ENCODE data around the gene ESPN.

ESPN gene

DNA sequence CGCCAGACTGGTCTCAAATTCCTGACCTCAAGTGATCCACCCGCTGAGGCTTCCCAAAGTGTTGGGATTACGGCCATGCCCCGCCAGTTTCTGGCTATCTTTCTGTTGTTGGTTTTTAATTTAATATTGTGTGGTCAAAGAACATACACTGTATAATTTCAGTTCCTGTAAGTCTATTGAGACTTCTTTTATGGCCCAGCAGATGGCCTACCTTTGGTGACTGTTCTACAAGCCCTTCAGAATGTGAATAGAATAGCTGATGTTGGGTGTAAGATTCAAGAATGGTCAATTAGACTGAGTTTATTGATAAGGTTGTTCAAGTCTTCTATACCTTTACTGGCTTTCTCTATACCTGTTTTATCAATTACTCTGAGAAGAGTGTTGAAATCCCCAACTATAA, 15.5 kb upstream of the ESPN start:
- no peak for DNase-seq

GRCh38 chr1:6409733-6410132, 14.8 kb upstream of the ESPN start:
- DNase-seq, result no peak

- DNase-seq, result no peak
Measured at GRCh38 chr1:6410248-6410893, 14.2 kb upstream of the ESPN start.

DNA sequence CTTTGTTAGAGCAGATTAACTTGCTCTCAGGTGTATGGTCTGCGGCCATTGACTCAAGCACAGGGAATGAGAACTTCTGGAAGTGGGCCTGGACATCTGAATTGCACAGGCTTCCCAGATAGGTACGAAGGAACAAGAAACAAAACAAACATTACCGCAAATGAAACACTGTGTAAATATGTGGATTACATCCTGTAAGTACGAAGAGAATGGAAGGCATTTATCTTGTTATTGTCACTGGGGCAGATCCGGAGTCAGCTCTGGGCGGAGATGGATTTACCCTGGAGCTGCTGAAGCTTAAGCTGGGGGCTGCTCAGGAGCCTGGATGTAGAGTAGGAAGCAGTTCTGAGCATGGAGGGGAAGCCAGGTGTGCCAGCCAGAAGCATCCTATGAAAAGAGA, 11.7 kb upstream of the ESPN start:
- DNase-seq, result peak; percentile 14

DNA sequence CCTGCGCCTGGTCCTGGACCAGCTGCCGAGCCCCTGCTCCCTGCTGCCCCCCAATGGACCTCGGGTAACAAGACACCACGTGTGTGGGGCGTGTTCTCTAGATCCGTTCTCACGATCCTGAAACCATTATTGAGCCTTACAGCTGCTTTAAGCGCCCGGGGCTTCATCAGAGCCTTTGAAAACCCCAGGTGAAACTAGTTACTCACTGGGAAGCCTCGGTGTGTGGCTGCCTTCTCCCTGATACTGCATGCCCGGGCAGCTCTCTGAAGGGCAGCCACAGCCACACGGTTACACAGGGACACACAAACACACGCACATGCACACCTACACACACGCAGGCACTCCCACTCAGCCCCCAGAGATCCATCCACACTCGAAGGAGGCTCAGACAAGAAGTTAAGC, 10.1 kb upstream of the ESPN start:
- no peak for DNase-seq

DNA sequence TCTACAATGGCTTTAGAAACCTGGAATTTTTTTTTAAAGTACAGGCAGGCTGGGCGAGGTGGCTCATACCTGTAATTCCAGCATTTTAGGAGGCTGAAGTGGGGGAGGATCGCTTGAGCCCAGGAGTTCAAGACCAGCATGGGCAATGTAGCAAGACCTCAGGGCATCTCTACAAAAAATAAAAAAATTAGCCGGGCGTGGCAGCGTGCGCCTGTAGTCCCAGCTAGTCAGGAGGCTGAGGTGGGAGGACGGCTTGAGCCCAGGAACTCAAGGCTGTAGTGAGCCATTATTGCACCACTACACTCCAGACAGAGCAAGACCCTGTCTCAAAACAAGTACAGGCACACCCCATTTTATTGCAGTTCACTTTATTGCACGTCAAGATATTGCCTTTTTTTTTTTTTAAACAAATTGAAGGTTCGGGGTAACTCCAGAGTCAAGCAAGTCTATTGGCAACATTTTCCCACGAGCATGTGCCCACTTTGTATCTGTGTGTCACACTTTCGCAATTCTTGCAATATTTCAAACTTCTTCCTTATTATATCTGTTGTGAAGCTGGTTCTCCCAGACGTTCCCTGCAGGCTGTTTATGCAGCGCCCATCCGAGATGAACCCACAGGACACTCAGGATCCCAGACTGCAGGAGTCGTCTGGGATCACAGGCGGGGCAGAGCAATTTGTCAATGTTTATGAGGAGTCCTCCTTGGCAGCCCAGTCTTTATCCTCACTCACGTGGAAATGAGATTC, 9.5 kb upstream of the ESPN start:
- DNase-seq, result no peak

DNA sequence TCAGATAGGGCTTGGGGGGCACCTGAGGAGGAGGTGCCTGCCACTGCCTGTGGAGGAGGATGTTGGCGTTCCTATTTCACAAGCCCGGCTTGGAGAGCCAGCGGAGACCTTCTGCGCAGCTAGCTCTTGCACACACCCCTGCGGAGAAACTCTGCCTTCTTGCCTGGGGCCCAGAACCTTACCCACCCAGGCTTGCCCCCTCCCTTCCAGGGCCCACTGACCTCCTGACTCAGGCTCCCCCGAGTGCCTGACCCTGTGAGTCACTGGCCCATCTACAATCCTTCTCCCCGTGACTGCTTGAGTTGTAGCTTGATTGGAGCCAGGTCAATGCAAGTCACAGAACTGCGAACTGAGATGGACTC, 8.3 kb upstream of the ESPN start:
- DNase-seq, result no peak

DNA sequence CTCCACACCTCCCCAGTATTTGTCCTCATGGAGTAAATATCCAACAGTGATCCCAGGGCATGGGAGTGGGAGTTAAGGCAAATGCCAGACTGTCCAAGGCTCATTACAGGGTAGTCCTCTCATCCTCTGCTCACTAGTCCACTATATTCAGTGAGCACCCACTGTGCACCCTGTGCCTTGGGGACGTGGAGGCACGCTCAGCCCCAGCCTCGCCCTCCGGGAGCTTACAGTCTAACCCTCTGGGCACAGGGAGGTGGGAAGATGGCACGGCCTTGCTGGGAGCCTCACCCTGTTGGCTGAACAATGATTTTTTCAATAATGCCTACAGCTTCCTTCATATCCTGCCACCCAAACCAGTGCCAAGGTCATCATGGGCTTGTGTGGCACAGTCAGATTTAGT, 7.7 kb upstream of the ESPN start:
- no peak for DNase-seq

DNA sequence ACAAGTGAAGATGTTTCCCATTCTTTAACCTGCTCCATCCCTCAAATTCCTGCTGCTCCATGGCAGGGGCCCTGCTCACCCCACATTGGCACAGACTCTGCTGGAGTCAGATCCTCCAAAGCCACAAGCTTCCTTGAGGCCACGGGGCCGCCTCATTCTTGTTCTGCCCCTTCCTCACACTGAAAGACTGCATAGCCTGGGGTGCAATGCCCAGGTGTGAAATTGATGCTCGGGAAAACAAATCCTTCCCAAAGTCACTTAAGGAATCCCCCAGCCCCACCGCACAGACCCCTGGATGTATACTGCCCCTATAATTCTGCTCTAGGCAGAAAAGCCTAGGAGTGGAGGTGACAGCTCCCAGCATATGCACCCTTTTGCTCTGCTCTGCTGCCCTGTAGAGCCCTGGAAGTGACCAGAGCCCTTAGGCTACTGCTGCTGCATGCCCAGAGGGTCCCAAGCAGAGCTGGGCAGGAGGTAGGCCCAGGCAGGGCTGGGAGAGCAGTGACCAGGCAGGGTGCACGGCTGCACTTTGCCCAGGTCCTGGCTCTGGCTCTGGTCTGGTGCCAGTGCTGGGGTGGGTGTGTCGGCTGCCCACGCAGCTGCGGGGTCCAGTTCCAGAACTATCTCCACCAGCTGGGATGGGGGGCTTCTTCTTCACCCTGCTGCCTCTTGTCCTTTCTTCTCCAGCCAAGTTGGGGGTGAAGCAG, 6.5 kb upstream of the ESPN start:
- no peak for DNase-seq

GRCh38 chr1:6418668-6419396, 5.7 kb upstream of the ESPN start:
- DNase-seq, result no peak

- DNase-seq, result no peak
Measured at GRCh38 chr1:6419397-6419803, 5.2 kb upstream of the ESPN start.

GRCh38 chr1:6419804-6420453, 4.6 kb upstream of the ESPN start, which contains the start of gene HES2:
HES2 (minus strand) TSS chr1:6419919; CDS start chr1:6419820, 99 bp downstream.
- DNase-seq, result no peak

DNA sequence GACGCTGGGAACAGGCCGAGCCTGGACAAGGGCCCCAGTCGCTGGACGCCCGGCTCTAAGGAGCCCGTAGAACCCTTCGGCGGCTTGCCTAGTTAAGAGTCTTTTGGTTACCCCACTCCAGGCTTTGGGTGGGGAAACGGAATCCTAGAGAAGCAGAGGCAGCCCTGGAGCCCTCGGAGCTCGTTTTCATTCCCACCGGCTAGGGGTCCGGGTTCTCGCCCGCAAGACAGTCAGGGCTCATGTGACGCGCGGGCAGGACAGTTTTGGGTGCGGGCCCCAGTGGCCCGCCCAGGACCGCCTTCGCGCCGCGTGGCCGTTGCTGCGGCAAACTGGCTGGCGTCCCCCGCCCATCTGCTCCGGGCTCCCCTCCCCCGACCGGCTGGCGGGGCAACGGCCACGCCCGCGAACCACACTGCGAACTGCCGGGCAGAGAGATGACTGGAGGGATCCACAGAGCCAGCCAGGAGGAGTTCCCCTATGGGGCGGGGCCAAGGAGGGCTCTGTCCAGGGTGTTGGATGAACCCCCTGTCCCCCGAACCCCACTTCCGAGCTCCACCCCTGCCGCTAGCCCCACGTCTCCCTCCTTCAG, 4.0 kb upstream of the ESPN start:
- no peak for DNase-seq

- DNase-seq, result no peak
Measured at GRCh38 chr1:6421266-6421665, 3.3 kb upstream of the ESPN start.

DNA sequence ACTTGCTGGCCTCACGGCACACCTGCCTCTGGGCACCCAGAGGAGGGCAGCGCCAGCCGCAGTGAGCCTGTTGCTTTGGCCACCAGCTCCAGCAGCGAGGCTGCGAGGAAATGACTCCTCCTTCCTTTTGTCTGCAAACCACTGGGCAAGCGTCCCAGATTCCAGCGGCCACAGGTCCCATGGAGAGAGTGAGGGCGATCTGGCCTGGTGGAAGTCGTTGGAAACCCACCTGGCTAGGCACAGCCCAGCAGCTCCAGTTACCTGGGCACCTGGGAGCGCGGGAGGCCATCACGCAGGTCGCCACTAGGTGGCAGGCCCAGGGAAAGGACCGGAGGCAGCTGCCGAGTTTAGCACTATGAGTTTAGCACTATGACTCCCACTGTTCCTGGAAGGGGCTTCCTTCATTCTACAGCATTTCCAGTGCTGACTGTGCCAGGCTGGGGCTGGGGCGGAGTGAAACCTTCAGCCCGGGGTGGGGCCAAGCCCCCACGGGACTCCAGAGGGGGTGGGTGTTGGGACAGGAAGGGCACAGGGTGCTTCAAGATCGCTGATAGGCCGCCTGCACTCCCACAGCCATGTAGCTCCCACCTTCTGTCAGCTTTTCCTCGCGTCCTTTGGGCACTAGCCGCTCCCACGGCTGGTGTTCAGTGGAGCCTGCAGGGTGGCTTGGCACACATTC, 1.1 kb upstream of the ESPN start:
- DNase-seq, result peak; percentile 10

DNA sequence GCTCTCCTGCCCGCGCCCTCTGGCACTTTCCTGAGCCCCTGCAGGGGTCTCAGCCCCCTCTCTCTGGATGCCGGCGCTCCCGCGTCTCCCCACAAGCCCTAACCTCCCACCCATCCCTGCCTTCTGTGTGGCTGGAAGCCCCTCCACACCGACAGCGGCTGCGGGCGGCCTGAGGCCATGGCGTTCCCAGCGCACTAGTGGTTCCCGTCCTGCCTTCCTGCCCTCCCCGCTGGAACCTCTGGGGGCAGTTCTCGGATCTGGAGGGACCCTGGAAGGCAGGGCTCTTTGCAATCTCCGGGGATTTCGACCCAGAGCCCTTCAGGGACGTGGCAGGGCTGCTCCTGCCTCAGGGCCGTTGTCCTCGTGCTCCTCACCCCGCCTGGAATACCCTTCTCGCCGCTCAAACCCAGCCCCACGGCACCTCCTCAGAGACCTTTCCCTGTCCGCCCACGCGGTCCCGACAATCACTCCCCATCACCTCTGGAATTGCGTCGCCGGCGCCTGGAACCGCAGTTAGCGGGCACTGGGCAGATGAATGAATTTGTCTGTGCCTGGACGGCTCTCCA, 493 bp upstream of the ESPN start:
- no peak for DNase-seq

GRCh38 chr1:6425658-6426057, 1.1 kb downstream of the ESPN start:
- DNase-seq, result no peak

DNA sequence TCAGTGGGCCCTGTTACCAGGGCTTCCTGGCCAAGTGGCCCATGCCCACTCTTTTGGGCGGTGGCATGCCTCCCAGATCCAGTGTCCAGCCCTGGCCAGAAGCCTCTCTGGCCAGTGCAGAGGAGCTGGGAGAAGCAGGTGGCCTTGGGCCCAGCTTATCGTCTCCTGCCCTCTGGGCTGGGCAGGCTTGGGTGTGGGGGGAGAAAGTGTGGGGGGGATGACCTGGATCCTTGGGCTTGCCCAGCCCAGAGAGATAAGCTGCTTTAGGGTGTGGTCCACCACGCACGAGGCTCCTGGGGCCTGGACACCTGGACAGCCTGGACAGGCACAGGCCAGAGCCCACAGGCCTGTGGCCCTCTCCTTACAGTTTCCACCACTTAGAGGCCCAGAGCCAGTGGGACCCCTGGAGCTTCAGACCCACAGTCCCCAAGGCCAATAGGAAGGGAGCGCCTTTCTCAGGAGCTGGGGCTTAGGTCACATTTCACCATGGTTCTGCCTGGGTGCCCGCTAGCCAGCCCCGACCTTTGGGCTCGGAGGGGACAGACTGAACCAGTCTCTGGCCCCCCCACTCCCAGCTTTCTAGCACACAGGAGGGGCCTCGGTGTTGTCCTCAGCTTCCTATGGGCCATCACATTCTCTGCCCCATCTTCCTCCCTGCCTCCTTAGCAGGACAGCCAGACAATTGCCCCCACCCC, 1.8 kb downstream of the ESPN start:
- no peak for DNase-seq

- no peak for DNase-seq
Measured at GRCh38 chr1:6426972-6427350, 2.4 kb downstream of the ESPN start.

DNA sequence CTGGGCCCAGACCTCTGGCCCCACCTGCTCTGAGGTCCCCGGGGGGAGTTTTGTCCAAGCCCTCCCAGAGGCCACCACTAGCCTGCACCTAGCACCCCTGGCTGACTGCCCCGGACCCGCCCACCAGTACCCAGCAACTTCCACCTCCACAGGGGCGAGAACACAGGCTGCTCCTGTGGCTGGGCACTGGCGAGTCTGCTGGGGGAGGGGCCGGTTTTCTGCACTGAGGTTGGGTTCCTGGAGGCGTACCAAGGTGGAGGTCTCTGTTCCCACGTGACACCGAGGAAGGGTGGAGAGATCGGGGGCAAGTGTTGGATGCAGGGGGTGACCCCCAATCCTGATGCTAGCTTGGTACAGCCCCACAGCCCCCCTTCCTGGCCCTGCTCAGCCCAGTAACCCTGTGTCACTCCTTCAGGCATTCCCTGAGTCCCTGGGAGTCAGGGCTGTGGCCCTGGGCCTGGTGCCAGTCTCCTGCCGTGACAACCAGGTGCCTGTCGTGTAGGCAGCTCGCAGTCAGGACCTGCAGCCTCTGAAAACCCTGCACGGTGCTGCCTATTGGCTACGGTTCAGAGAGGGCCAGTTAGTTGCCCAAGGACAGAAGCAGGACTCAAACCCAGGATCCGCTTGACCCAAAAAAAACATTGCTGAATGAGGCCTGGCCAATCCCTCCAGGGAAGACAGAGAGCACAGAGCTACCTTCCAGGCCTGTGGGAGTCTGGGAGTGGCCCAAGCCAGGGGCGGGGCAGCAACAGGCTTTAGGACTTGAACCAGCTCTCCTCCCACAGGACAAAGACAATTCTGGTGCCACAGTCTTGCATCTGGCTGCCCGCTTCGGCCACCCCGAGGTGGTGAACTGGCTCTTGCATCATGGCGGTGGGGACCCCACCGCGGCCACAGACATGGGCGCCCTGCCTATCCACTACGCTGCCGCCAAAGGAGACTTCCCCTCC, 3.1 kb downstream of the ESPN start:
- no peak for DNase-seq

Measured in NCI-H748 treated with DMSO at 0.1 percent for 48 hours (cell line).